HepG2 (cell line): ENCODE measurements around the gene GALP. TPM values are rescaled to one million over a fixed set of nuclear protein-coding genes. Genes with fewer than 3 reads are reported as not detected.

Experiments
- BATF2 ChIP-seq: sonication (generic); formaldehyde crosslinking; IDR thresholded peaks from 2 replicates; pipeline ENCODE4 v1.8.0; 2022; ENCODE audit warnings: mild to moderate bottlenecking, missing genetic modification reagents, moderate library complexity
- CBX2 ChIP-seq, 2 experiments: fragments of 200-600 bp in 1 of 2; sonication (generic); formaldehyde crosslinking in 1 of 2; IDR thresholded peaks; 2 replicates each; pipeline versions ENCODE4 v1.7.0 to v1.8.1; 2018 to 2022; ENCODE audit warnings: low read depth in 2 of 2, low read length in 1 of 2, mild to moderate bottlenecking in 1 of 2, missing genetic modification reagents in 1 of 2
- HCFC1 ChIP-seq: fragments of 150-350 bp; IDR thresholded peaks from 2 replicates; pipeline ENCODE4 v1.6.1; 2014; ENCODE audit warnings: low read depth, low read length
- HDAC2 ChIP-seq: sonication (generic); formaldehyde crosslinking; IDR thresholded peaks from 2 replicates; pipeline ENCODE4 v1.4.0; 2020; ENCODE audit warnings: missing genetic modification reagents
- MTF2 ChIP-seq: sonication (generic); formaldehyde crosslinking; IDR thresholded peaks from 2 replicates; pipeline ENCODE4 v1.5.0; 2020; ENCODE audit warnings: missing genetic modification reagents, borderline replicate concordance
- NFE2L2 ChIP-seq: fragments of 150-350 bp; IDR thresholded peaks from 2 replicates; pipeline ENCODE4 v1.6.1; 2014; ENCODE audit warnings: low read length
- REXO4 ChIP-seq: sonication (generic); formaldehyde crosslinking; IDR thresholded peaks from 2 replicates; pipeline ENCODE4 v1.8.0; 2022; ENCODE audit warnings: missing genetic modification reagents, mild to moderate bottlenecking, borderline replicate concordance
- STAT6 ChIP-seq: sonication (generic); formaldehyde crosslinking; IDR thresholded peaks from 2 replicates; pipeline ENCODE4 v1.4.0; 2020; ENCODE audit warnings: missing genetic modification reagents, mild to moderate bottlenecking, borderline replicate concordance
- THAP11 ChIP-seq: IDR thresholded peaks from 2 replicates; pipeline ENCODE4 v1.6.1; 2016; ENCODE audit warnings: missing biosample characterization, missing genetic modification reagents
- XBP1 ChIP-seq: sonication (generic); formaldehyde crosslinking; IDR thresholded peaks from 2 replicates; pipeline ENCODE4 v1.5.0; 2020; ENCODE audit warnings: missing genetic modification reagents
- ZMYM4 ChIP-seq: sonication (generic); formaldehyde crosslinking; IDR thresholded peaks from 2 replicates; pipeline ENCODE4 v1.8.1; 2023; ENCODE audit warnings: mild to moderate bottlenecking, missing genetic modification reagents
- ZNF24 ChIP-seq: fragments of 450-650 bp; IDR thresholded peaks from 2 replicates; pipeline ENCODE4 v1.6.1; 2017; ENCODE audit warnings: antibody characterized with exemption, mild to moderate bottlenecking
- ZNF329 ChIP-seq: sonication (generic); formaldehyde crosslinking; IDR thresholded peaks from 2 replicates; pipeline ENCODE4 v1.9.0; 2021; ENCODE audit warnings: low read depth, mild to moderate bottlenecking, missing genetic modification reagents
- ZNF512 ChIP-seq: sonication (generic); formaldehyde crosslinking; IDR thresholded peaks from 2 replicates; pipeline ENCODE4 v1.4.0; 2020; ENCODE audit warnings: mild to moderate bottlenecking, missing genetic modification reagents
- ZNF563 ChIP-seq: sonication (generic); formaldehyde crosslinking; IDR thresholded peaks from 2 replicates; pipeline ENCODE4 v1.8.0; 2022; ENCODE audit warnings: mild to moderate bottlenecking, moderate library complexity, missing genetic modification reagents
- polyA plus RNA-seq, 8 experiments: library from polyadenylated mRNA; depleted of rRNA in 3 of 8; stranded (reverse) in 7 of 8; unstranded in 1 of 8; fragments of >200 nt; fragmentation: Illumina TruSeq in 4 of 8; extraction: Trizol in 4 of 8; gene quantifications; 2 replicates each; pipeline versions ENCODE4 v1.2.1 to v1.2.3, GENCODE V29; 2011 to 2016; ENCODE audit warnings: low read depth in 4 of 8, missing spikeins in 1 of 8, mixed read lengths in 1 of 8; ENCODE audit not compliant: insufficient read depth in 1 of 8
- total RNA-seq, 5 experiments: library from RNA; depleted of rRNA; stranded (reverse); fragments of >200 nt; fragmentation: Illumina TruSeq; extraction: Trizol; gene quantifications; 2 replicates each; pipeline ENCODE4 v1.2.3, GENCODE V29; 2016; ENCODE audit warnings: low read depth in 1 of 5
- TF ChIP-seq, protein P1 (sequence below): sonication (generic); formaldehyde crosslinking; IDR thresholded peaks from 2 replicates; pipeline ENCODE4 v1.4.0; 2020; ENCODE audit warnings: missing genetic modification reagents
- TF ChIP-seq, protein P2 (sequence below): sonication (generic); formaldehyde crosslinking; IDR thresholded peaks from 2 replicates; pipeline ENCODE4 v1.5.1; 2020; ENCODE audit warnings: mild to moderate bottlenecking, missing genetic modification reagents, borderline replicate concordance

The GALP gene
- total and polyA plus RNA-seq, 2 of the 13 experiments (the other 11 are each of a cell fraction or from before 2014, with no cell fraction given), result not detected

GRCh38 chr19:56142087-56142787 lies 33.6 kb upstream of the GALP start (continued):
- TF ChIP-seq STAT6 (CRISPR knock-in tag) (peak; percentile 92; the same call in 1 of the 2 replicates), ZMYM4 (CRISPR knock-in tag) (no peak), HCFC1 (no peak; the same call in 1 of the 2 replicates), CBX2 (IDR thresholded peaks at IDR 0.05; ENCODE audit: low read depth, low read length) (no peak), CBX2 (CRISPR knock-in tag; IDR thresholded peaks at IDR 0.05; ENCODE audit: low read depth) (no peak), XBP1 (CRISPR knock-in tag) (no peak), ZNF24 (no peak), BATF2 (0 out of 2 replicates have a peak, but pooled peaks have one; percentile 31), REXO4 (CRISPR knock-in tag) (no peak), THAP11 (CRISPR knock-in tag) (peak; percentile 88), ZNF563 (no peak), ZNF512 (CRISPR knock-in tag) (no peak; the same call in 1 of the 2 replicates), NFE2L2 (no peak), HDAC2 (CRISPR knock-in tag) (peak; percentile 90), ZNF329 (CRISPR knock-in tag) (no peak), MTF2 (CRISPR knock-in tag) (no peak)
- TF ChIP-seq, protein P1, sequence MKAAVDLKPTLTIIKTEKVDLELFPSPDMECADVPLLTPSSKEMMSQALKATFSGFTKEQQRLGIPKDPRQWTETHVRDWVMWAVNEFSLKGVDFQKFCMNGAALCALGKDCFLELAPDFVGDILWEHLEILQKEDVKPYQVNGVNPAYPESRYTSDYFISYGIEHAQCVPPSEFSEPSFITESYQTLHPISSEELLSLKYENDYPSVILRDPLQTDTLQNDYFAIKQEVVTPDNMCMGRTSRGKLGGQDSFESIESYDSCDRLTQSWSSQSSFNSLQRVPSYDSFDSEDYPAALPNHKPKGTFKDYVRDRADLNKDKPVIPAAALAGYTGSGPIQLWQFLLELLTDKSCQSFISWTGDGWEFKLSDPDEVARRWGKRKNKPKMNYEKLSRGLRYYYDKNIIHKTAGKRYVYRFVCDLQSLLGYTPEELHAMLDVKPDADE (CRISPR knock-in tag), result no peak
- TF ChIP-seq, protein P2, sequence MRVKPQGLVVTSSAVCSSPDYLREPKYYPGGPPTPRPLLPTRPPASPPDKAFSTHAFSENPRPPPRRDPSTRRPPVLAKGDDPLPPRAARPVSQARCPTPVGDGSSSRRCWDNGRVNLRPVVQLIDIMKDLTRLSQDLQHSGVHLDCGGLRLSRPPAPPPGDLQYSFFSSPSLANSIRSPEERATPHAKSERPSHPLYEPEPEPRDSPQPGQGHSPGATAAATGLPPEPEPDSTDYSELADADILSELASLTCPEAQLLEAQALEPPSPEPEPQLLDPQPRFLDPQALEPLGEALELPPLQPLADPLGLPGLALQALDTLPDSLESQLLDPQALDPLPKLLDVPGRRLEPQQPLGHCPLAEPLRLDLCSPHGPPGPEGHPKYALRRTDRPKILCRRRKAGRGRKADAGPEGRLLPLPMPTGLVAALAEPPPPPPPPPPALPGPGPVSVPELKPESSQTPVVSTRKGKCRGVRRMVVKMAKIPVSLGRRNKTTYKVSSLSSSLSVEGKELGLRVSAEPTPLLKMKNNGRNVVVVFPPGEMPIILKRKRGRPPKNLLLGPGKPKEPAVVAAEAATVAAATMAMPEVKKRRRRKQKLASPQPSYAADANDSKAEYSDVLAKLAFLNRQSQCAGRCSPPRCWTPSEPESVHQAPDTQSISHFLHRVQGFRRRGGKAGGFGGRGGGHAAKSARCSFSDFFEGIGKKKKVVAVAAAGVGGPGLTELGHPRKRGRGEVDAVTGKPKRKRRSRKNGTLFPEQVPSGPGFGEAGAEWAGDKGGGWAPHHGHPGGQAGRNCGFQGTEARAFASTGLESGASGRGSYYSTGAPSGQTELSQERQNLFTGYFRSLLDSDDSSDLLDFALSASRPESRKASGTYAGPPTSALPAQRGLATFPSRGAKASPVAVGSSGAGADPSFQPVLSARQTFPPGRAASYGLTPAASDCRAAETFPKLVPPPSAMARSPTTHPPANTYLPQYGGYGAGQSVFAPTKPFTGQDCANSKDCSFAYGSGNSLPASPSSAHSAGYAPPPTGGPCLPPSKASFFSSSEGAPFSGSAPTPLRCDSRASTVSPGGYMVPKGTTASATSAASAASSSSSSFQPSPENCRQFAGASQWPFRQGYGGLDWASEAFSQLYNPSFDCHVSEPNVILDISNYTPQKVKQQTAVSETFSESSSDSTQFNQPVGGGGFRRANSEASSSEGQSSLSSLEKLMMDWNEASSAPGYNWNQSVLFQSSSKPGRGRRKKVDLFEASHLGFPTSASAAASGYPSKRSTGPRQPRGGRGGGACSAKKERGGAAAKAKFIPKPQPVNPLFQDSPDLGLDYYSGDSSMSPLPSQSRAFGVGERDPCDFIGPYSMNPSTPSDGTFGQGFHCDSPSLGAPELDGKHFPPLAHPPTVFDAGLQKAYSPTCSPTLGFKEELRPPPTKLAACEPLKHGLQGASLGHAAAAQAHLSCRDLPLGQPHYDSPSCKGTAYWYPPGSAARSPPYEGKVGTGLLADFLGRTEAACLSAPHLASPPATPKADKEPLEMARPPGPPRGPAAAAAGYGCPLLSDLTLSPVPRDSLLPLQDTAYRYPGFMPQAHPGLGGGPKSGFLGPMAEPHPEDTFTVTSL (CRISPR knock-in tag), result no peak; the same call in 1 of the 2 replicates
